Measurements from ENCODE around the gene NCAPD2.
"Not testable (repeated sequence)": the region's sequence is repeated elsewhere in the genome, so short reads cannot be mapped to it uniquely, and the experiment has no call there.

Gene NCAPD2

GRCh38 chr12:6494968-6495367, 1.1 kb downstream of the NCAPD2 start:
- Histone ChIP-seq H3K4me1 (ENCODE audit: insufficient read depth, low read length) (no peaks in the 10 kb centered on the region), H3K9me3 (ENCODE audit: control insufficient read depth, insufficient read depth, low read length) (no peaks in the 10 kb centered on the region), H3K36me3 (ENCODE audit: insufficient read depth, low read length) (peaks cover 28% of the 10 kb centered on the region), H3K9ac (ENCODE audit: low read depth, low read length) (peak overlapping the region; percentile 83)

GRCh38 chr12:6497291-6497690, 3.4 kb downstream of the NCAPD2 start:
- peaks cover 27% of the 10 kb centered on the region for H3K36me3 ChIP-seq (ENCODE audit: insufficient read depth, low read length)
- H3K4me1 ChIP-seq (ENCODE audit: insufficient read depth, low read length); H3K9me3 ChIP-seq (ENCODE audit: control insufficient read depth, insufficient read depth, low read length); H3K9ac ChIP-seq (ENCODE audit: low read depth, low read length): not testable (repeated sequence)

- Histone ChIP-seq H3K9ac (ENCODE audit: low read depth, low read length) (no peak overlapping the region), H3K36me3 (ENCODE audit: insufficient read depth, low read length) (peaks cover 29% of the 10 kb centered on the region), H3K9me3 (ENCODE audit: control insufficient read depth, insufficient read depth, low read length) (no peaks in the 10 kb centered on the region; the same call in 1 of the 2 replicates), H3K4me1 (ENCODE audit: insufficient read depth, low read length) (no peaks in the 10 kb centered on the region)
Observed at GRCh38 chr12:6500466-6500865, 6.6 kb downstream of the NCAPD2 start.

- Histone ChIP-seq H3K9ac (ENCODE audit: low read depth, low read length) (no peak overlapping the region), H3K9me3 (ENCODE audit: control insufficient read depth, insufficient read depth, low read length) (no peaks in the 10 kb centered on the region), H3K4me1 (ENCODE audit: insufficient read depth, low read length) (peaks cover 14% of the 10 kb centered on the region), H3K36me3 (ENCODE audit: insufficient read depth, low read length) (peaks cover 25% of the 10 kb centered on the region)
Observed at GRCh38 chr12:6507102-6507998, 13.4 kb downstream of the NCAPD2 start.

GRCh38 chr12:6508087-6508486, 14.2 kb downstream of the NCAPD2 start:
- H3K4me1 ChIP-seq (ENCODE audit: insufficient read depth, low read length): peaks cover 14% of the 10 kb centered on the region
- H3K9ac ChIP-seq (ENCODE audit: low read depth, low read length): no peak overlapping the region
- peaks cover 31% of the 10 kb centered on the region for H3K36me3 ChIP-seq (ENCODE audit: insufficient read depth, low read length)
- H3K9me3 ChIP-seq (ENCODE audit: control insufficient read depth, insufficient read depth, low read length): no peaks in the 10 kb centered on the region

- Histone ChIP-seq H3K9ac (ENCODE audit: low read depth, low read length) (no peak overlapping the region), H3K36me3 (ENCODE audit: insufficient read depth, low read length) (peaks cover 61% of the 10 kb centered on the region), H3K4me1 (ENCODE audit: insufficient read depth, low read length) (no peaks in the 10 kb centered on the region), H3K9me3 (ENCODE audit: control insufficient read depth, insufficient read depth, low read length) (no peaks in the 10 kb centered on the region)
Observed at GRCh38 chr12:6520186-6520585, 26.3 kb downstream of the NCAPD2 start.

- Histone ChIP-seq H3K9ac (ENCODE audit: low read depth, low read length) (no peak overlapping the region), H3K4me1 (ENCODE audit: insufficient read depth, low read length) (no peaks in the 10 kb centered on the region), H3K9me3 (ENCODE audit: control insufficient read depth, insufficient read depth, low read length) (no peaks in the 10 kb centered on the region), H3K36me3 (ENCODE audit: insufficient read depth, low read length) (peaks cover 61% of the 10 kb centered on the region)
Observed at GRCh38 chr12:6522193-6522592, 28.3 kb downstream of the NCAPD2 start.

GRCh38 chr12:6523708-6524107, 29.8 kb downstream of the NCAPD2 start:
- Histone ChIP-seq H3K9ac (ENCODE audit: low read depth, low read length) (no peak overlapping the region), H3K36me3 (ENCODE audit: insufficient read depth, low read length) (peaks cover 63% of the 10 kb centered on the region), H3K9me3 (ENCODE audit: control insufficient read depth, insufficient read depth, low read length) (no peaks in the 10 kb centered on the region), H3K4me1 (ENCODE audit: insufficient read depth, low read length) (0 out of 2 replicates have a peak, but pooled peaks cover 2% of the 10 kb centered on the region)

GRCh38 chr12:6524648-6525047, 30.7 kb downstream of the NCAPD2 start:
- H3K36me3 ChIP-seq (ENCODE audit: insufficient read depth, low read length): peaks cover 61% of the 10 kb centered on the region
- no peak overlapping the region for H3K9ac ChIP-seq (ENCODE audit: low read depth, low read length)
- H3K4me1 ChIP-seq (ENCODE audit: insufficient read depth, low read length): 0 out of 2 replicates have a peak, but pooled peaks cover 6% of the 10 kb centered on the region
- no peaks in the 10 kb centered on the region for H3K9me3 ChIP-seq (ENCODE audit: control insufficient read depth, insufficient read depth, low read length)

GRCh38 chr12:6526201-6526600, 32.3 kb downstream of the NCAPD2 start:
- peaks cover 69% of the 10 kb centered on the region for H3K36me3 ChIP-seq (ENCODE audit: insufficient read depth, low read length)
- H3K9ac ChIP-seq (ENCODE audit: low read depth, low read length): no peak overlapping the region
- 0 out of 2 replicates have a peak, but pooled peaks cover 6% of the 10 kb centered on the region for H3K4me1 ChIP-seq (ENCODE audit: insufficient read depth, low read length)
- no peaks in the 10 kb centered on the region for H3K9me3 ChIP-seq (ENCODE audit: control insufficient read depth, insufficient read depth, low read length)

GRCh38 chr12:6526766-6527525, 33.0 kb downstream of the NCAPD2 start:
- peaks cover 62% of the 10 kb centered on the region for H3K36me3 ChIP-seq (ENCODE audit: insufficient read depth, low read length)
- no peak overlapping the region for H3K9ac ChIP-seq (ENCODE audit: low read depth, low read length)
- no peaks in the 10 kb centered on the region for H3K9me3 ChIP-seq (ENCODE audit: control insufficient read depth, insufficient read depth, low read length)
- peaks cover 10% of the 10 kb centered on the region for H3K4me1 ChIP-seq (ENCODE audit: insufficient read depth, low read length)

- Histone ChIP-seq H3K36me3 (ENCODE audit: insufficient read depth, low read length) (peaks cover 56% of the 10 kb centered on the region), H3K4me1 (ENCODE audit: insufficient read depth, low read length) (peaks cover 18% of the 10 kb centered on the region), H3K9me3 (ENCODE audit: control insufficient read depth, insufficient read depth, low read length) (no peaks in the 10 kb centered on the region), H3K9ac (ENCODE audit: low read depth, low read length) (no peak overlapping the region)
Observed at GRCh38 chr12:6527711-6528110, 33.8 kb downstream of the NCAPD2 start.

- Histone ChIP-seq H3K9ac (ENCODE audit: low read depth, low read length) (no peak overlapping the region), H3K9me3 (ENCODE audit: control insufficient read depth, insufficient read depth, low read length) (no peaks in the 10 kb centered on the region), H3K36me3 (ENCODE audit: insufficient read depth, low read length) (peaks cover 49% of the 10 kb centered on the region), H3K4me1 (ENCODE audit: insufficient read depth, low read length) (peaks cover 20% of the 10 kb centered on the region)
Observed at GRCh38 chr12:6528539-6529235, 34.8 kb downstream of the NCAPD2 start.

- Histone ChIP-seq H3K36me3 (ENCODE audit: insufficient read depth, low read length) (peaks cover 44% of the 10 kb centered on the region), H3K4me1 (ENCODE audit: insufficient read depth, low read length) (peaks cover 20% of the 10 kb centered on the region)
Observed at GRCh38 chr12:6529291-6529737, 35.4 kb downstream of the NCAPD2 start.

More at GRCh38 chr12:6529291-6529737, 35.4 kb downstream of the NCAPD2 start:
- no peak overlapping the region for H3K9ac ChIP-seq (ENCODE audit: low read depth, low read length)
- H3K9me3 ChIP-seq (ENCODE audit: control insufficient read depth, insufficient read depth, low read length): no peaks in the 10 kb centered on the region

All from ES-I3 (cell line).